HG02588 (cell line): Measurements from ENCODE around the gene TM4SF18.
"Not testable (repeated sequence)": the region's sequence is repeated elsewhere in the genome, so short reads cannot be mapped to it uniquely, and the experiment has no call there.

Source experiments
- ATAC-seq: cut with Tn5 transposase; IDR thresholded peaks from one replicate; pipeline ENCODE4 v1.9.1; 2021; ENCODE audit warnings: mild to moderate bottlenecking, moderate library complexity; ENCODE audit not compliant: unreplicated experiment

Gene TM4SF18, protein sequence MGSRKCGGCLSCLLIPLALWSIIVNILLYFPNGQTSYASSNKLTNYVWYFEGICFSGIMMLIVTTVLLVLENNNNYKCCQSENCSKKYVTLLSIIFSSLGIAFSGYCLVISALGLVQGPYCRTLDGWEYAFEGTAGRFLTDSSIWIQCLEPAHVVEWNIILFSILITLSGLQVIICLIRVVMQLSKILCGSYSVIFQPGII

DNA sequence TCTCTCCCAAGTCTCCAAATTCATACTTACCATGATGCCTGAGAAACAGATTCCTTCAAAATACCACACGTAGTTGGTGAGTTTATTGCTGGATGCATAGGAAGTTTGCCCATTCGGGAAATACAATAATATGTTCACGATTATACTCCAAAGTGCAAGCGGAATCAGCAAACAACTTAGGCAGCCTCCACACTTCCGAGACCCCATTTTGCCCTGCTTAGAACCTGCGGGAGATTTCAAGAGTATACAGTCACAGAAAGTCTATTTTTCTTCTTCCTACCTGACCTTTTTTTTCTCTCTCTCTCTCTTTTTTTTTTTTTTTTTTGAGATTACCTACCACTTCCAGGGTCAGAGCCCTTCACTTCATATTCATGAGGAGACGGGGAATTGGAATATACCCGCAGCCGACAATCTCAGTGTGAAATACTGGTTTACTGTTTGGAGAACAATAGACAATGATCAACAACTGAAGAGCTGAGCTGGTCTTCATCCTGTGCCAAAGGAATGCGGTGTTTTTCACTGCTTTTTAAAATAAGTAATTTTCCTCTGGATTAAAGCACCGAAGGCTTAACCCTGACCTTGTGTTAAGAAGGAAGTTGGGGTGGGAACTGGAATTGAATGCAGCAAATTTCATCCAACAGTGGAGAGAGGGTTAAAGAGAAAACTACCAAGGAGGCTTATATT lies at the start of gene TM4SF18:
TSS of gene TM4SF18 (minus strand) at position 461 of the 684 bp plus-strand sequence. CDS start at position 207, 254 bp downstream.
- ATAC-seq, result no peak

DNA sequence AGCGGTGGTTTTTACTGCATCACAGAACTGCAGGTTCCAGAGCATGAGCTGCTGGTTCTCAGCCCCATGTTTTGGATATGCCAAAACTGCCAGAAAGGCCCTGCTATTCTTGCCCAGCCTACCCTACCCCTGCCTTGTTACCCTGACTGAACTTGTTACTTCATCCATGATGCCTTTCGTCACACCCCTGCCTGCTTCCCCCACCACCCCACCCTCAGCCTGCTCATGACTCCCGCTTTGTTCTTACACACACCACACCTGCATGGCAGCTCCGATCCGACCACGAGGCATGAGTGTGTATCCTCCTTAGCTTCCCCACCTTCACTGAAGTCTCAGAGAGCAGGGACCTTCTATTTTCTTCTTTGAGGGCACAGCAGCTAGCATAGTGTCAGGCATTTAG lies 49.1 kb upstream of the TM4SF18 start:
- no peak for ATAC-seq

DNA sequence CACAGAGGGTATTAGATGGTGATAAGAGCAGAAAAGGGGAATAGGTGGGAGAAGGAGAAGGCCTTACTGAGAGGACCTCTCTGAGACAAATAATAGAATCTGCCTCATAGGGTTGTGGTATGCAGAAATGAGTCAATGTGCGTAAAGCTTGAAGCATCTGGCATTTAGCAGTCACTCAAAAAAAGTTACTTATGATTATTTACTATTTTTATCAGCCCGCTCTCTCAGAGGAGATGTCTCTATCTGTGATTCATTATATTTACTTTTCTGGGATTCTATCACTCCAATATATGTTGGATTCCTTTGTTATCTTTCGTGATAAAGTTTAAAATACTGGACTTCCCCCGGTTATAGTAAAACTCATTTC lies 48.6 kb upstream of the TM4SF18 start:
- no peak for ATAC-seq

DNA sequence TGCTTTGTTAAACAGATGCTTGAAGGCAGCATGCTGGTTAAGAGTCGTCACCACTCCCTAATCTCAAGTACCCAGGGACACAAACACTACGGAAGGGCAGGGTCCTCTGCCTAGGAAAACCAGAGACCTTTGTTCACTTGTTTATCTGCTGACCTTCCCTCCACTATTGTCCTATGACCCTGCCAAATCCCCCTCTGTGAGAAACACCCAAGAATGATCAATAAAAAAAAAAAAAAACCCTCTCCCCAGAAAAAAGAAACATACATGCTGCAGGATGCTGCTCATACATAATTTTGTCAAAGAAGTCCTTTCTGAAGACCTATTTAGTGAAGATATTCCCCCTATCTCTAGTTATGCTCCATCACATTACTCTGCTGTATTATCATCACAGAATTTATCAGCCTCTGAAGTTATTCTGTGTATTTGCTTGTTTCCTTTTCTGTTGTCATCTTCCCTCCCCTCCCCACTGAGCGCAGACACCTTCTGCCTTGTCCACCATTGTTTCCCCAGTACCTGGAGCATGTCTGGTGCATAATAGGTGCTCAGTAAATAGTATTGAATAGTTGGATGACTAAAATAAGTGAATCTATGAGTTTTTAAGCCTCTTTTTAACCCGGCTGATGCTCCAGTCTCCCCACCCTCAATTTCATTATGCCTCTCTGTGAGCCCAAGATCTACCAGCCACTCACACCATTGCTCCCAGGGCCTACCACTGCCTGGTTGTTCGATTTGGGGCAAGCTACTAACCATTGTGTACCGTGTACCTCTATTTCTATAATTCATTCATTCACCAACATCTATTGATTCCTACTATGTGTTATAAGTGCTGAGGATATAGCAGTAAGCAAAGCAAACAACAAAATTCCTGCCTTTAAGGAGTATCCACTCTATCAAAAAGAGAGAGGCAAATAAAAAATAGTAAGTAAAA lies 48.0 kb upstream of the TM4SF18 start:
- ATAC-seq, result no peak

DNA sequence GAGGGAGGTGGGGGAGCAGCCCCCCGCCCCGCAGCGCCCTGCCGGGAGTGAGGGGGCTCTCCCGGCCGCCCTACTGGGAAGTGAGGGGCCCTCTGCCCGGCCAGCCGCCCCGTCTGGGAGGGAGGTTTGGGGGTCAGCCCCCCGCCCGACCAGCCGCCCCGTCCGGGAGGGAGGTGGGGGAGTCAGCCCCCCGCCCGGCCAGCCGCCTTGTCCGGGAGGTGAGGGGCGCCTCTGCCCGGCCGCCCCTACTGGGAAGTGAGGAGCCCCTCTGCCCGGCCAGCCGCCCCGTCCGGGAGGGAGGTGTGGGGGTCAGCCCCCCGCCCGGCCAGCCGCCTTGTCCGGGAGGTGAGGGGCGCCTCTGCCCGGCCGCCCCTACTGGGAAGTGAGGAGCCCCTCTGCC lies 46.8 kb upstream of the TM4SF18 start:
- ATAC-seq, result not testable (repeated sequence)

GRCh38 chr3:149378478-149379309 lies 45.3 kb upstream of the TM4SF18 start:
- ATAC-seq, result no peak

DNA sequence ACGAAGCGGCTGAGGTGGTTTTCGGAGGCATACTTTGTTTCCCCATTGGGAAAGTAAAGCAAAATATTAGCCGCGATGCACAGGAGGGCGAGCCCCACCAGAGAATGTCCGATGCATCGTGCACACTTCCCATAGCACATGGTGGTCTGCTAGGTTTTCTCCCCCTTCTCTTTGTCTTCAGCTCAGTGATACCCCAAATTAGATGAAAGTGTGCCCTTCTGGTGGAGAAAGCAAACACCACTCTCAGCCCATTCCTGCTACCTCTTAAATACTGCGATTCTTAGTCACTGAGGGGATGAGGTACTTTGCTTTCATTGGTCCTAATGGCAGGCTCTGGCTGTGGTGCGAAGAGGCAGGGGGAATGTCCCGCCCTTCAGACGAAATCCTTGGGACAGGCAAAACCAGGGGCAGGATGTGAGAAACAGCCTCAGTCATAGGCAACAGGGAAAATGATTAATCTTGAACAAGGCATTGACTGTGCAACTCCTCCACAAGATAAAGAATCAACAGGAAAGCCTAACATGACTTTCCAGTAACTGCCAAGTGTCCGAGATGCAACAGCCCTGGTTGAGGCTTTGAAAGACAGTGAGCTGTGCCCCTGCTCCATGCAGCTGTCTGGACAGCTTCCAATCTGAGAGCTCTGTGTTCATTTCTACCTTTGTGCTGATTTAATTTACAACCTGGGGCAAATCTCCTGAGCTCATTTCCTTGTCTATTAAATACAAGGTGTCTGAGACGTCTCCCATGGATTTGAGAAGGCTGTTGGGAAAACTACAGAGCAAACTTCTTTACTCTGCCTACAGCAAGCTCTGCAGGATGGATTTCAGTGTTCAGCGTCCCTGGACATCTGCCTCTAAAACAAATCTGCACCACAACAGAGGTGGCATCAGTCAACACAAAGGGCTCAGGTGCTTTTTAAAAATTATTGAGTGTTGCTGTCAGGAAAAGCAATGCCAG lies 44.2 kb upstream of the TM4SF18 start, which contains the start of gene TM4SF1:
TSS of gene TM4SF1 (minus strand) at position 242 of the 957 bp plus-strand sequence. CDS start at position 140, 102 bp downstream.
- no peak for ATAC-seq

- ATAC-seq, result no peak
Observed at GRCh38 chr3:149376718-149377407, 43.4 kb upstream of the TM4SF18 start.

- no peak for ATAC-seq
Observed at GRCh38 chr3:149375501-149376196, 42.2 kb upstream of the TM4SF18 start.

GRCh38 chr3:149374793-149375500 lies 41.5 kb upstream of the TM4SF18 start:
- no peak for ATAC-seq

- ATAC-seq, result no peak
Observed at GRCh38 chr3:149374391-149374790, 41.0 kb upstream of the TM4SF18 start.

GRCh38 chr3:149373235-149374125 lies 40.0 kb upstream of the TM4SF18 start:
- no peak for ATAC-seq

DNA sequence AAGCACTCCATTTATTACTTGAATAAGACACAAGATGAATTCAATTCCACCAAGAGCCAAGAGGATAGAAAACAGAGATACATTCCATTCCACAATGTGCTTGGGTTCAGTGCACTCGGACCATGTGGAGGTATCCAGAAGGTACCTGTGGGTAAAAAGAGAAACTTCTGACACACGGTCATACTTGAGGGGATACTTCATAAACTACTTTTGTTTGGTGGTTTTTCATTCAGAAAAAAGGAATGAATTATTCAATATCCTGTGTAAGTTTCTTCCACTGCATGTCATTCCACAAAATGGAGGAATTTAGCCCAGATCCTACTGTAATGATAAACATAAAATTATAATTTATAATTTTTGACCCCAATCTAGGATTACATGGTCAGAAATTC lies 38.3 kb upstream of the TM4SF18 start:
- no peak for ATAC-seq

GRCh38 chr3:149371001-149371722 lies 37.7 kb upstream of the TM4SF18 start:
- ATAC-seq, result no peak

DNA sequence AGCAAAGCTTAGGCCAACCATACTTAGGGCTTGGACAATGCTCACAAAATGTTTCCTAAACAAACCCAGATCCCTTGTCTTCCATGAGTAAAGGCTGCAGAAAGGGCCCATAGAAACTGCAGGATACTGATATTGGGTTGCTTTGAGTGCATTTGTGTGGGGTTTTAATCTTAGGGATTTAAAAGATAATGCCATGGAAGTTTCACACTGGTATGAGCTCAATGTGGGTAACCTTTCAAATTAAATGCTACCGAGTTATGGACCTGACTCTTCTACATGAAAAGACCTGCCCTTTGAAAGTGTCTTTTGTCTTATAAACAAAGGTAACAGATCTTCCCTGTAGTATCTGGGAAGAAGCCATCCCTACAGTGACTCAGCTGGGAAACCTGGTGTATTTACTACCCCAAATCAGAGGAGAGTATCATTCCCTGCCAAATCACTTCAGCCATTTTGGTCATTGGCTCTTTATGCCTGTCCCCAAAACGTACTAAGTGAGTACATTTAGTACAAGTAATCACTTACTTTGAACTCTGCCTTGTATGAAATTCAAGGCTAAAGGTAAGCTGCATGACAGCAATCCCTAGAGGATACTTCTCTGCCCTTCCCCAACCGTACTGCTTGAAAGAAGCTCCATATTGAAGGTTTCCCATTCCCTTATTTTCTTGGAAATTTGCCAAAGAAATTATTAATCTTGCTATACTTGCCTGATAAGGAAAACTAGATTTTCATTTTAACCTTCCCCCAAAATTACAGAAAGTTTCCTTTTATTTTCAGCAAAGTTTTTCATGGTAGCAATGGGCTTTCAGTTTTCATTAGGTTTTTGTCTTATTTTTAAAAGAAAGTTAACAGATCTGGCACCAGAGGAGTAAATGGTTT lies 36.8 kb upstream of the TM4SF18 start:
- no peak for ATAC-seq
